ENCODE measurements around the gene CCL15.

GRCh38 chr17:36024106-36024869 lies 22.9 kb upstream of the CCL15 start:
- TF ChIP-seq EZH2 (IDR thresholded peaks at IDR 0.05) (no peak), POLR2AphosphoS5 (IDR thresholded peaks at IDR 0.05; ENCODE audit: borderline replicate concordance, low read depth, low read length) (no peak)
